Measurements from ENCODE around the gene IGFL3.

Gene IGFL3

GRCh38 chr19:46076951-46077814, 47.3 kb downstream of the IGFL3 start:
- no peak for DNase-seq (ENCODE audit: low read depth in 2 of 2)

- no peak for DNase-seq (ENCODE audit: low read depth in 2 of 2)
Measured at GRCh38 chr19:46076031-46076880, 48.2 kb downstream of the IGFL3 start.

GRCh38 chr19:46073268-46073922, 51.1 kb downstream of the IGFL3 start:
- DNase-seq (ENCODE audit: low read depth in 2 of 2) = no peak
